Astrocyte of the cerebellum (primary cell): ENCODE data around the gene BDKRB1.

Source experiments
- DNase-seq: peaks from one replicate; pipeline ENCODE4 v3.0.0-alpha.2; 2011; ENCODE audit warnings: low read depth
- H3K4me3 ChIP-seq: 2 replicates; pipeline ENCODE4 v1.5.1; 2011; ENCODE audit warnings: mild to moderate bottlenecking, low read depth, low read length, moderate library complexity
- CTCF ChIP-seq: IDR thresholded peaks from 2 replicates; pipeline ENCODE4 v1.5.1; 2012; ENCODE audit warnings: low read length, low read depth, moderate library complexity, mild to moderate bottlenecking; ENCODE audit errors: missing control alignments
- in situ Hi-C: cut with HindIII; loops from 2 replicates; pipeline ENCODE4 v1.10.0; 2017; ENCODE audit warnings: low sequenced_read_pairs

BDKRB1 gene

GRCh38 chr14:96213871-96214465 lies 42.0 kb upstream of the BDKRB1 start:
- H3K4me3 ChIP-seq, result no peak overlapping the region
- TF ChIP-seq CTCF, result no peak
- no peak for DNase-seq
- in situ Hi-C loops, result no loop called here

GRCh38 chr14:96214793-96215192 lies 41.2 kb upstream of the BDKRB1 start:
- no peak overlapping the region for H3K4me3 ChIP-seq
- no peak for TF ChIP-seq CTCF
- DNase-seq, result no peak
- in situ Hi-C loops, result no loop called here

- no peak overlapping the region for H3K4me3 ChIP-seq
- TF ChIP-seq CTCF, result no peak
- DNase-seq, result no peak
- in situ Hi-C loops, result no loop called here
Measured at GRCh38 chr14:96215452-96216244, 40.4 kb upstream of the BDKRB1 start.

GRCh38 chr14:96216627-96217026 lies 39.4 kb upstream of the BDKRB1 start:
- in situ Hi-C loops, result no loop called here
- no peak overlapping the region for H3K4me3 ChIP-seq
- no peak for TF ChIP-seq CTCF
- no peak for DNase-seq

- H3K4me3 ChIP-seq, result no peak overlapping the region
- no peak for DNase-seq
- no peak for TF ChIP-seq CTCF
- in situ Hi-C loops, result no loop called here
Measured at GRCh38 chr14:96217376-96217913, 38.6 kb upstream of the BDKRB1 start.

GRCh38 chr14:96221109-96221650 lies 34.8 kb upstream of the BDKRB1 start:
- no peak for DNase-seq
- H3K4me3 ChIP-seq, result no peak overlapping the region
- TF ChIP-seq CTCF, result no peak
- in situ Hi-C loops, result no loop called here
